WTC11 (cell line): ENCODE data around the gene NETO2. TPM values are rescaled to one million over a fixed set of nuclear protein-coding genes. Genes with fewer than 3 reads are reported as not detected.

Experiments used
- ATAC-seq: fragments of 200-7000 bp; cut with Tn5 transposase; 2 replicates; pipeline ENCODE4 v1.10.0; 2021; ENCODE audit warnings: mild to moderate bottlenecking, moderate library complexity
- CTCF ChIA-PET: fragments of 300-600 bp; sonication (Branson Sonifier 250); formaldehyde crosslinking; loops from one replicate; lab custom pipeline; 2021; ENCODE audit warnings: antibody characterized with exemption; lab: Charles Lee
- POLR2A ChIA-PET: fragments of 350-600 bp; sonication (Branson Sonifier 250); formaldehyde crosslinking; loops from one replicate; lab custom pipeline; 2021; ENCODE audit warnings: antibody characterized with exemption; lab: Charles Lee
- DNase-seq: peaks from one replicate; pipeline ENCODE4 v3.0.0; 2021; ENCODE audit warnings: low spot score
- H3K27ac Mint-ChIP-seq: 2 replicates; pipeline ENCODE4 v1.8.0; 2021; ENCODE audit warnings: mixed read lengths
- H3K27me3 Mint-ChIP-seq: 2 replicates; pipeline ENCODE4 v1.8.0; 2021; ENCODE audit warnings: low read depth, mild to moderate bottlenecking, moderate library complexity, mixed read lengths
- H3K36me3 Mint-ChIP-seq: 2 replicates; pipeline ENCODE4 v1.8.0; 2021; ENCODE audit warnings: mixed read lengths
- H3K4me1 Mint-ChIP-seq: 2 replicates; pipeline ENCODE4 v1.8.0; 2022; ENCODE audit warnings: mixed read lengths
- H3K4me3 Mint-ChIP-seq: 2 replicates; pipeline ENCODE4 v1.8.0; 2021; ENCODE audit warnings: mild to moderate bottlenecking, moderate library complexity, mixed read lengths
- H3K9me3 Mint-ChIP-seq: 2 replicates; pipeline ENCODE4 v1.8.0; 2021; ENCODE audit warnings: mixed read lengths
- ARID4B ChIP-seq: sonication (generic); formaldehyde crosslinking; IDR thresholded peaks from 2 replicates; pipeline ENCODE4 v1.8.0; 2023; ENCODE audit warnings: missing genetic modification reagents, mild to moderate bottlenecking, borderline replicate concordance
- CBFB ChIP-seq: sonication (generic); formaldehyde crosslinking; IDR thresholded peaks from 2 replicates; pipeline ENCODE4 v1.8.1; 2022; ENCODE audit warnings: mild to moderate bottlenecking, low read depth, missing genetic modification reagents
- FOXK1 ChIP-seq: sonication (generic); formaldehyde crosslinking; IDR thresholded peaks from 2 replicates; pipeline ENCODE4 v1.8.0; 2022; ENCODE audit warnings: mild to moderate bottlenecking, moderate library complexity, missing genetic modification reagents
- GRHL2 ChIP-seq: fragments of 250-450 bp; sonication (Bioruptor Pico); IDR thresholded peaks from 2 replicates; pipeline ENCODE4 v1.8.0; 2022; ENCODE audit warnings: mild to moderate bottlenecking, moderate library complexity; ENCODE audit not compliant: insufficient replicate concordance, severe bottlenecking
- HMGA2 ChIP-seq: fragments of 250-450 bp; sonication (Bioruptor Pico); IDR thresholded peaks from 2 replicates; pipeline ENCODE4 v1.4.0; 2021; ENCODE audit warnings: mild to moderate bottlenecking, moderate library complexity
- HMGXB4 ChIP-seq: sonication (generic); formaldehyde crosslinking; IDR thresholded peaks from 2 replicates; pipeline ENCODE4 v1.8.1; 2023; ENCODE audit warnings: mild to moderate bottlenecking, moderate library complexity, missing genetic modification reagents
- IRF1 ChIP-seq: sonication (generic); formaldehyde crosslinking; IDR thresholded peaks from 2 replicates; pipeline ENCODE4 v1.8.0; 2023; ENCODE audit warnings: missing genetic modification reagents
- MXD4 ChIP-seq: fragments of 250-450 bp; sonication (Bioruptor Pico); IDR thresholded peaks from 2 replicates; pipeline ENCODE4 v1.8.0; 2021; ENCODE audit warnings: mild to moderate bottlenecking, moderate library complexity, borderline replicate concordance
- NFE2L1 ChIP-seq: sonication (generic); formaldehyde crosslinking; IDR thresholded peaks from 2 replicates; pipeline ENCODE4 v1.8.1; 2023; ENCODE audit warnings: missing genetic modification reagents
- NFYB ChIP-seq: sonication (generic); formaldehyde crosslinking; conservative IDR thresholded peaks from 2 replicates; pipeline ENCODE4 v1.8.0; 2022; ENCODE audit warnings: low read depth, missing genetic modification reagents
- TEAD4 ChIP-seq: sonication (generic); formaldehyde crosslinking; IDR thresholded peaks from 2 replicates; pipeline ENCODE4 v1.8.0; 2022; ENCODE audit warnings: mild to moderate bottlenecking, missing genetic modification reagents
- USF2 ChIP-seq: sonication (generic); formaldehyde crosslinking; IDR thresholded peaks from 2 replicates; pipeline ENCODE4 v1.8.1; 2023; ENCODE audit warnings: mild to moderate bottlenecking, missing genetic modification reagents, moderate library complexity
- ZNF232 ChIP-seq: sonication (generic); formaldehyde crosslinking; IDR thresholded peaks from 2 replicates; pipeline ENCODE4 v1.8.0; 2022; ENCODE audit warnings: mild to moderate bottlenecking, missing genetic modification reagents
- ZNF423 ChIP-seq: fragments of 250-450 bp; sonication (Bioruptor Pico); IDR thresholded peaks from 2 replicates; pipeline ENCODE4 v2.1.2; 2022; ENCODE audit warnings: mild to moderate bottlenecking, moderate library complexity
- ZNF425 ChIP-seq: fragments of 250-450 bp; sonication (Bioruptor Pico); conservative IDR thresholded peaks from 2 replicates; pipeline ENCODE4 v1.9.0; 2021; ENCODE audit warnings: mild to moderate bottlenecking
- ZSCAN18 ChIP-seq: fragments of 250-450 bp; sonication (Bioruptor Pico); IDR thresholded peaks from 2 replicates; pipeline ENCODE4 v2.1.2; 2022; ENCODE audit warnings: mild to moderate bottlenecking, moderate library complexity
- total RNA-seq: library from RNA; stranded (reverse); gene quantifications from 3 replicates; pipeline ENCODE4 v1.2.3, GENCODE V29; 2021

Gene NETO2
- total RNA-seq, 1 experiment from 2014 or later, result 21.8 TPM

GRCh38 chr16:47180073-47180472, 36.3 kb upstream of the NETO2 start:
- POLR2A ChIA-PET, result no interaction called here
- Mint-ChIP-seq H3K27me3 (peaks cover 4% of the 10 kb centered on the region; the same call in 1 of the 2 replicates), H3K27ac (no peak overlapping the region), H3K36me3 (peaks cover 36% of the 10 kb centered on the region), H3K9me3 (peaks cover 34% of the 10 kb centered on the region), H3K4me3 (no peak overlapping the region), H3K4me1 (no peaks in the 10 kb centered on the region)
- TF ChIP-seq CBFB (no peak), IRF1 (CRISPR knock-in tag) (no peak), HMGXB4 (CRISPR knock-in tag) (no peak), GRHL2 (CRISPR knock-in tag) (no peak), ZNF232 (CRISPR knock-in tag) (no peak), ZSCAN18 (CRISPR knock-in tag) (no peak), FOXK1 (no peak)
- CTCF ChIA-PET, result no interaction called here
- no peak for ATAC-seq
- no peak for DNase-seq

GRCh38 chr16:47175152-47175551, 31.4 kb upstream of the NETO2 start:
- TF ChIP-seq NFE2L1 (CRISPR knock-in tag) (no peak), HMGA2 (CRISPR knock-in tag) (peak; percentile 93)
- TF ChIP-seq, all 79 proteins: peak for 1
- Mint-ChIP-seq H3K27ac (no peak overlapping the region), H3K4me1 (no peaks in the 10 kb centered on the region), H3K27me3 (no peaks in the 10 kb centered on the region), H3K36me3 (peaks cover 8% of the 10 kb centered on the region), H3K9me3 (peaks cover 8% of the 10 kb centered on the region), H3K4me3 (no peak overlapping the region)
- ChIA-PET CTCF (no interaction called here), POLR2A (no interaction called here)
- DNase-seq, result no peak
- ATAC-seq, result no peak

GRCh38 chr16:47162670-47163420, 19.1 kb upstream of the NETO2 start:
- H3K4me3 Mint-ChIP-seq, result no peak overlapping the region
- peak; percentile 51; the same call in 1 of the 2 replicates for ATAC-seq
- peaks cover 30% of the 10 kb centered on the region for H3K4me1 Mint-ChIP-seq
- peaks cover 8% of the 10 kb centered on the region for H3K9me3 Mint-ChIP-seq
- ChIA-PET CTCF (interaction anchor here (0.8 to 4.0 kb wide), 6 partner anchors 20 to 892 kb away, joined by 3 to 31 read pairs (median 3); partner anchors contain the start of gene NETO2), POLR2A (no interaction called here)
- no peaks in the 10 kb centered on the region for H3K36me3 Mint-ChIP-seq
- H3K27ac Mint-ChIP-seq, result no peak overlapping the region
- DNase-seq, result no peak
- no peaks in the 10 kb centered on the region for H3K27me3 Mint-ChIP-seq
- TF ChIP-seq USF2 (no peak), ZNF425 (CRISPR knock-in tag) (no peak), ZNF423 (CRISPR knock-in tag) (no peak), TEAD4 (CRISPR knock-in tag) (no peak), ARID4B (CRISPR knock-in tag) (no peak), NFYB (CRISPR knock-in tag) (no peak), MXD4 (no peak)
